GM12878 (cell line): ENCODE results near the gene TMCC3. TPM values are rescaled to one million over a fixed set of nuclear protein-coding genes. Genes with fewer than 3 reads are reported as not detected.

Experiments used
- E2F8 ChIP-seq: fragments of 450-650 bp; IDR thresholded peaks from 2 replicates; pipeline ENCODE4 v1.6.1; 2018; ENCODE audit warnings: mild to moderate bottlenecking, low read depth, moderate library complexity; ENCODE audit not compliant: partially characterized antibody
- MAX ChIP-seq: IDR thresholded peaks from 2 replicates; pipeline ENCODE4 v1.6.1; 2012; ENCODE audit warnings: low read depth, low read length, improper control_type of control experiment
- MTA2 ChIP-seq: fragments of 450-650 bp; IDR thresholded peaks from 2 replicates; pipeline ENCODE4 v1.6.1; 2016; ENCODE audit warnings: low read depth, mild to moderate bottlenecking, moderate library complexity
- NFXL1 ChIP-seq: fragments of 450-650 bp; IDR thresholded peaks from 2 replicates; pipeline ENCODE4 v1.6.1; 2017; ENCODE audit warnings: antibody characterized with exemption, mild to moderate bottlenecking, borderline replicate concordance
- NKRF ChIP-seq: fragments of 450-650 bp; conservative IDR thresholded peaks from 2 replicates; pipeline ENCODE4 v1.6.1; 2017; ENCODE audit warnings: mild to moderate bottlenecking, moderate library complexity
- NR2F1 ChIP-seq: fragments of 450-650 bp; conservative IDR thresholded peaks from 2 replicates; pipeline ENCODE4 v1.6.1; 2017; ENCODE audit warnings: mild to moderate bottlenecking
- PKNOX1 ChIP-seq: fragments of 450-650 bp; IDR thresholded peaks from 2 replicates; pipeline ENCODE4 v1.6.1; 2016; ENCODE audit warnings: mild to moderate bottlenecking
- POLR2AphosphoS5 ChIP-seq: IDR thresholded peaks from 2 replicates; pipeline ENCODE4 v1.6.1; 2011; ENCODE audit warnings: mild to moderate bottlenecking, low read length, inconsistent platforms
- RELA ChIP-seq: fragments of 450-650 bp; IDR thresholded peaks from 2 replicates; pipeline ENCODE4 v1.8.0; 2014; ENCODE audit warnings: borderline replicate concordance; ENCODE audit not compliant: partially characterized antibody
- SIX5 ChIP-seq: IDR thresholded peaks from 2 replicates; pipeline ENCODE4 v1.6.1; 2011; ENCODE audit warnings: mild to moderate bottlenecking, low read depth, low read length, moderate library complexity; ENCODE audit not compliant: severe bottlenecking
- TCF3 ChIP-seq: IDR thresholded peaks from 2 replicates; pipeline ENCODE4 v1.6.1; 2012; ENCODE audit warnings: low read depth, mild to moderate bottlenecking, low read length, borderline replicate concordance; ENCODE audit not compliant: insufficient read depth
- ZBTB11 ChIP-seq: fragments of 450-650 bp; formaldehyde crosslinking; IDR thresholded peaks from 2 replicates; pipeline ENCODE4 v1.5.0; 2022; ENCODE audit warnings: mild to moderate bottlenecking, missing genetic modification characterization
- ZNF384 ChIP-seq: IDR thresholded peaks from 2 replicates; pipeline ENCODE4 v1.6.1; 2012; ENCODE audit warnings: low read depth, mild to moderate bottlenecking, low read length, improper control_type of control experiment, borderline replicate concordance
- ZNF592 ChIP-seq: fragments of 450-650 bp; IDR thresholded peaks from 2 replicates; pipeline ENCODE4 v1.6.1; 2017; ENCODE audit warnings: mild to moderate bottlenecking, moderate library complexity
- polyA plus RNA-seq, 11 experiments: library from polyadenylated mRNA; depleted of rRNA in 4 of 11; unstranded in 6 of 11; stranded (reverse) in 5 of 11; fragments of >200 nt; fragmentation: Nextera tagmentation in 4 of 11; fragmentation: Illumina TruSeq in 1 of 11; extraction: Ambion mirVana in 4 of 11; extraction: Trizol in 1 of 11; gene quantifications; 1 replicate in 1 of 11; 2 replicates in 10 of 11; pipeline versions ENCODE4 v1.2.1 to v1.2.3, GENCODE V29; 2011 to 2016; ENCODE audit warnings: inconsistent platforms in 2 of 11, missing spikeins in 2 of 11, low read depth in 1 of 11
- total RNA-seq, 4 experiments: library from RNA; depleted of rRNA in 3 of 4; stranded (reverse); fragments of >200 nt in 3 of 4; fragmentation: Illumina TruSeq in 1 of 4; extraction: Trizol in 1 of 4; gene quantifications; 2 replicates each; pipeline versions ENCODE4 v1.2.1 to v1.2.3, GENCODE V29; 2013 to 2021

The TMCC3 gene
- total and polyA plus RNA-seq, 10 of the 15 experiments (the other 5 are each of a cell fraction or from before 2014, with no cell fraction given) = 5.8 to 29.8 (median 12.6) TPM

GRCh38 chr12:94621662-94622359 is 28.5 kb downstream of the TMCC3 start (continued):
- TF ChIP-seq PKNOX1 (peak; percentile 97), SIX5 (peak; percentile 16), E2F8 (no peak), NR2F1 (peak; percentile 58), RELA (no peak), ZNF592 (no peak), ZNF384 (no peak), MAX (no peak), NKRF (0 out of 2 replicates have a peak, but pooled peaks have one; percentile 19), ZBTB11 (CRISPR knock-in tag) (no peak), TCF3 (0 out of 2 replicates have a peak, but pooled peaks have one; percentile 40), NFXL1 (no peak), MTA2 (peak; percentile 94), POLR2AphosphoS5 (no peak)
